ENCODE data around the gene SPG7. TPM values are rescaled to one million over a fixed set of nuclear protein-coding genes. Genes with fewer than 3 reads are reported as not detected.

SPG7 gene
- total RNA-seq, 1 donor from 2014 or later = 186 TPM

GRCh38 chr16:89489040-89489897 lies 18.9 kb upstream of the SPG7 start:
- DNase-seq (ENCODE audit: low spot score in 2 of 2, unreplicated experiment in 2 of 2) = peak; percentile 61 to 68
- Mint-ChIP-seq H3K4me1 (peaks cover 54% of the 10 kb centered on the region), H3K27me3 (ENCODE audit: low read depth) (no peaks in the 10 kb centered on the region), H3K4me3 (peak overlapping the region; percentile 89), H3K27ac (peak overlapping the region; percentile 98), H3K9me3 (no peaks in the 10 kb centered on the region), H3K36me3 (peaks cover 2% of the 10 kb centered on the region)
- no peak for TF ChIP-seq CTCF (IDR thresholded peaks at IDR 0.05; ENCODE audit: unreplicated experiment)

GRCh38 chr16:89489898-89490438 lies 18.2 kb upstream of the SPG7 start:
- Mint-ChIP-seq H3K36me3 (peaks cover 2% of the 10 kb centered on the region), H3K4me1 (peaks cover 47% of the 10 kb centered on the region), H3K4me3 (peak overlapping the region; percentile 17), H3K9me3 (no peaks in the 10 kb centered on the region), H3K27ac (no peak overlapping the region), H3K27me3 (ENCODE audit: low read depth) (no peaks in the 10 kb centered on the region)
- no peak for TF ChIP-seq CTCF (IDR thresholded peaks at IDR 0.05; ENCODE audit: unreplicated experiment)
- peak in 1 of 2 experiments; percentile 44 for DNase-seq (ENCODE audit: low spot score in 2 of 2, unreplicated experiment in 2 of 2)

GRCh38 chr16:89490439-89491237 lies 17.6 kb upstream of the SPG7 start, which contains the start of gene ANKRD11:
TSS of gene ANKRD11 (minus strand) at chr16:89490561. CDS start at chr16:89317019, 173,542 bp downstream.
- TF ChIP-seq CTCF (IDR thresholded peaks at IDR 0.05; ENCODE audit: unreplicated experiment) = no peak
- Mint-ChIP-seq H3K4me3 (peak within 1 kb of the TSS; percentile 89), H3K27ac (peak within 1 kb of the TSS; percentile 98), H3K27me3 (ENCODE audit: low read depth) (no peaks in the 10 kb centered on the region), H3K9me3 (no peaks in the 10 kb centered on the region), H3K36me3 (peaks cover 2% of the 10 kb centered on the region), H3K4me1 (peaks cover 42% of the 10 kb centered on the region)
- DNase-seq (ENCODE audit: low spot score in 2 of 2, unreplicated experiment in 2 of 2) = peak; percentile 97

- Mint-ChIP-seq H3K36me3 (peaks cover 2% of the 10 kb centered on the region), H3K4me3 (peak overlapping the region; percentile 84), H3K27ac (peak overlapping the region; percentile 94), H3K27me3 (ENCODE audit: low read depth) (no peaks in the 10 kb centered on the region), H3K4me1 (peaks cover 34% of the 10 kb centered on the region), H3K9me3 (no peaks in the 10 kb centered on the region)
- no peak for DNase-seq (ENCODE audit: low spot score in 2 of 2, unreplicated experiment in 2 of 2)
- peak; percentile 40 for TF ChIP-seq CTCF (IDR thresholded peaks at IDR 0.05; ENCODE audit: unreplicated experiment)
Observed at GRCh38 chr16:89491238-89491869, 16.8 kb upstream of the SPG7 start.

GRCh38 chr16:89491974-89492687 lies 16.1 kb upstream of the SPG7 start:
- H3K4me3 Mint-ChIP-seq = peak overlapping the region; percentile 84
- H3K27ac Mint-ChIP-seq = peak overlapping the region; percentile 94
- no peak for TF ChIP-seq CTCF (IDR thresholded peaks at IDR 0.05; ENCODE audit: unreplicated experiment)
- H3K4me1 Mint-ChIP-seq = peaks cover 30% of the 10 kb centered on the region
- no peak for DNase-seq (ENCODE audit: low spot score in 2 of 2, unreplicated experiment in 2 of 2)
- H3K27me3 Mint-ChIP-seq (ENCODE audit: low read depth) = no peaks in the 10 kb centered on the region
- no peaks in the 10 kb centered on the region for H3K9me3 Mint-ChIP-seq
- H3K36me3 Mint-ChIP-seq = no peaks in the 10 kb centered on the region

Data from mesothelial cell of epicardium (in vitro differentiated cells).